ENCODE data around the gene UGT1A5. TPM values are rescaled to one million over a fixed set of nuclear protein-coding genes. Genes with fewer than 3 reads are reported as not detected.

Gene UGT1A5
- total RNA-seq = 1 to 10 TPM; 2.1 to 3.7 TPM
- long read RNA-seq = 0 reads

DNA sequence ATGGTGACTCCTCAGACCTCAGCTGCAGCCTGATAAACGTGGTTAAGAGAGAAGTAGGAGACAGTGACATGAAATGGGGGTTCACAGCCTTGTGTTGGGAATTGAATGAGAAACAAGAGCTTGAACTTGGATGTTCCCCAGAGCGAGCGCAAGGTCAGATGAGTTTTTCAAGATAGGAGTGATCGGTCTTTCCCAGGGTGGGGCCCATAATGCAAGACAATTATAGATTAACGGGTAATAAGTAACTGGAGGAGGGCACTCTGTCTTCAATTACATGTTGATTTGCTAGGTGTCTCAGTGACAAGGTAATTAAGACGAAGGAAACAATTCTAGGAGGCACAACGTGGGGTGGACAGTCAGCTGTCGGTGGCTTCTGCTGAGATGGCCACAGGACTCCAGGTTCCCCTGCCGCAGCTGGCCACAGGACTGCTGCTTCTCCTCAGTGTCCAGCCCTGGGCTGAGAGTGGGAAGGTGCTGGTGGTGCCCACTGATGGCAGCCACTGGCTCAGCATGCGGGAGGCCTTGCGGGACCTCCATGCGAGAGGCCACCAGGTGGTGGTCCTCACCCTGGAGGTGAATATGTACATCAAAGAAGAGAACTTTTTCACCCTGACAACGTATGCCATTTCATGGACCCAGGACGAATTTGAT, at the start of gene UGT1A5:
UGT1A5 (plus strand) TSS at position 297 of the 651 bp plus-strand sequence; CDS start at position 382, 85 bp downstream.
- ATAC-seq (peak; percentile 27), DNase-seq (no peak)
- intact Hi-C loops (cut with DNase I, micrococcal nuclease) = no loop called here

GRCh38 chr2:233663911-233664310, 48.8 kb upstream of the UGT1A5 start:
- DNase-seq (no peak), ATAC-seq (peak; percentile 25)
- intact Hi-C loops (cut with DNase I, micrococcal nuclease) = no loop called here

GRCh38 chr2:233668605-233669260, 44.0 kb upstream of the UGT1A5 start:
- intact Hi-C loops (cut with DNase I, micrococcal nuclease) = no loop called here

DNA sequence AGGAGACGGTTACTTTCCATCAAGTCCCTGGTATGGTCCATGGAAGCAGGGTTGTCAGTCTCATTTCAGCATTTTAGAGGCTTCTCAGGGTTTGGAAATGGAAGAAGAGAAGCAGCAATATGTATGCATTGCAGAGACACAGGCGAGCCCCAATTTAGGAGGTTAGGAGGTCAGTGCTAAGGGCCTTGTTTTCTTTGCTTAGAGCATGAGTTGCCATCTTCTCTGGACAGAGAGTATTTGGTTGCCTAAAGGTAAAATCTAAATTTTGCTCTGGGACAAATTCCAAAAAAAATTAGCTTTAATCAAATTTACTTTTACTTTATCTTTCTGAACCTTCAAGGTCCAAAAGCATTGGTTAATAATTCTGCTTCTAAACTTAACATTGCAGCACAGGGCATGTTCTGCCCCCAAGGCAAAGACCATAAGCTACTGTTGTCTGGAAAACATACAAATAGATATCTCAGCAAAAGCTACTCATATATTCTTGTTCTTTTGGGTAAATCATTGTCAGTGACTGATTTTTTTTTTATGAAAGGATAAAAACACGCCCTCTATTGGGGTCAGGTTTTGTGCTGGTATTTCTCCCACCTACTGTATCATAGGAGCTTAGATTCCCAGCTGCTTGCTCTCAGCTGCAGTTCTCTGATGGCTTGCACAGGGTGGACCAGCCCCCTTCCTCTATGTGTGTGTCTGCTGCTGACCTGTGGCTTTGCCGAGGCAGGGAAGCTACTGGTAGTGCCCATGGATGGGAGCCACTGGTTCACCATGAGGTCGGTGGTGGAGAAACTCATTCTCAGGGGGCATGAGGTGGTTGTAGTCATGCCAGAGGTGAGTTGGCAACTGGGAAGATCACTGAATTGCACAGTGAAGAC, 41.2 kb upstream of the UGT1A5 start, which contains the start of gene UGT1A9:
UGT1A9 (plus strand) TSS at position 609 of the 872 bp plus-strand sequence; CDS start at position 646, 37 bp downstream.
- intact Hi-C loops (cut with DNase I, micrococcal nuclease) = no loop called here
- DNase-seq (no peak), ATAC-seq (no peak)

More at GRCh38 chr2:233668605-233669260, 44.0 kb upstream of the UGT1A5 start:
- DNase-seq (no peak), ATAC-seq (no peak)

DNA sequence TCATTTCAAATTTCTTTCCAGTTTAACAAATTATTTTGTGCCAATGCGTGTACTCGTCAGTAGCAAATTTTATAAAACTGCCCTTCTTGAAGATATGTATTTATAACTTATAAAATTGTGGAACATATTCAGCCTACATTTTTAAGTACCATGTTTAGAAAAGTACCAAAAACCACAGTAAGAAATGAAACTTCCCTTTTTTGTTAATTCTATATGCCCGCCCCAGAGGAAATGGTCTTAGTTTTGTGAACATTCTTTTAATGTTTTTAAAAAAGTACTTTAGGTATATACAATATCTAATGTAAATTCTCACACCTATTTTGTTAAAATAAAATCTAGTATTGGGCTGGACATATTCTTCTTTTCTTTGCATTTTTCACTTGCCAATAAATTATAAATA, 39.8 kb upstream of the UGT1A5 start:
- intact Hi-C loops (cut with DNase I, micrococcal nuclease) = no loop called here
- DNase-seq = no peak
- no peak for ATAC-seq

DNA sequence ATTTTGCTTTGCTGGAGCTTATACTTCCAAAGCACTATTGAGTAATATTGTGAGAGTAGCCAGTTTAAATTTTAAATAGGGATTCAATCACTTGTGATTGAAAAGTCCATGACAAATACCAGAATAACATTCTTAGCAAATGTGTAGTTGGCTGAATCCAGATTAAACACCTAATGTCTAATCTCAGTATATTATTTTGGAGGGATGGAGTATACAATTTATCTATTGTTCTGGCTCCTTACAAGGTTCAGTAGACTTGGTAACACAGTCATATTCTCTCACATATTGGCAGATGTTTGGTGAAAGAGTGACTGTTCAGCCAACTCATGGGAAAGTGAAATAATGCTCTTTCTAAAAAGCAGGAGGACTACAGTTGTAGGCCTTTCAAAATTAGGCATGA, 38.8 kb upstream of the UGT1A5 start:
- ATAC-seq (no peak), DNase-seq (no peak)
- intact Hi-C loops (cut with DNase I, micrococcal nuclease) = no loop called here

DNA sequence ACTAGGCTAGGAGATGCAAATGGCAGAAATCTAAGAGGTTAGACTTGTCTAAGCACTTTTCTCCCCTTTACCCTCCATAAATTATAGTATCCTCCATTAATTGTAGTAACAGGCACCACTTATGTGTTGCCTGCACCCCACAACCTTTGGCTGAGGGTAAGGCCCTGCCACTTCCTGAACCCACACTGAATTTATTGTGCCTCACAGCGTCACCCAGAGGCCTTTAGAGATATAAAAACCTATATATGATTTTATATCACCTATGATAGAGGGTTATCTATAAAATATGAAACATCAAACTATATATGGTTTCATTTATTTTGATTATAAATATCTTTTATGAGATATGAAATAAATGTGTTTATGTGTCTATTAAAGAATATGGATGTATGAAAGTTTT, 38.4 kb upstream of the UGT1A5 start:
- no peak for ATAC-seq
- intact Hi-C loops (cut with DNase I, micrococcal nuclease) = no loop called here
- no peak for DNase-seq

DNA sequence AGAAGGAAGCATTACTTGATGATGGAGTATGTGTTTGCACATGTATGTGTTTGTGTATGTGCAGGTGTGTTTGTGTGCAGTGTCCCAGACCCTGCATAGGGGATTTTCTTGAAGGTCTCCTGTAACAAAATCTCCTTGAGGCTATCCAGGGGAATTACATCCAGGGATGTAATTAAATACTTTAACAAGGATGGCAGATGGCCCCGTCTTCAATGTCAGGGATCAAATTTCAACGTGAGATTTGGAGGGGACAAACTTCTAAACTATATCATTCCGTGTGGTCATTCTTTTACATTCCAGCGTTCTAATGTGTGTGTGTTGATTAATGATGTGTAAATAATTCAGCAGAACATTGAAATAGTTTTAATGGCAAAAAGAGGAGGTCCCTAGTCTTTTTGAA, 37.7 kb upstream of the UGT1A5 start:
- intact Hi-C loops (cut with DNase I, micrococcal nuclease) = no loop called here
- DNase-seq (no peak), ATAC-seq (no peak)

GRCh38 chr2:233676046-233676445, 36.7 kb upstream of the UGT1A5 start:
- ATAC-seq (no peak), DNase-seq (no peak)
- intact Hi-C loops (cut with DNase I, micrococcal nuclease) = no loop called here

- intact Hi-C loops (cut with DNase I, micrococcal nuclease) = no loop called here
- ATAC-seq (peak; percentile 36), DNase-seq (no peak)
Measured at GRCh38 chr2:233679196-233679595, 33.5 kb upstream of the UGT1A5 start.

GRCh38 chr2:233680361-233681045, 32.2 kb upstream of the UGT1A5 start:
- intact Hi-C loops (cut with DNase I, micrococcal nuclease) = no loop called here
- DNase-seq = no peak
- ATAC-seq = no peak

- DNase-seq (no peak), ATAC-seq (no peak)
- intact Hi-C loops (cut with DNase I, micrococcal nuclease) = no loop called here
Measured at GRCh38 chr2:233681521-233682099, 31.1 kb upstream of the UGT1A5 start, which contains the start of gene UGT1A7. Gene UGT1A7, plus strand, starts transcription at chr2:233681901. Its CDS starts 37 bp downstream, at chr2:233681938.

DNA sequence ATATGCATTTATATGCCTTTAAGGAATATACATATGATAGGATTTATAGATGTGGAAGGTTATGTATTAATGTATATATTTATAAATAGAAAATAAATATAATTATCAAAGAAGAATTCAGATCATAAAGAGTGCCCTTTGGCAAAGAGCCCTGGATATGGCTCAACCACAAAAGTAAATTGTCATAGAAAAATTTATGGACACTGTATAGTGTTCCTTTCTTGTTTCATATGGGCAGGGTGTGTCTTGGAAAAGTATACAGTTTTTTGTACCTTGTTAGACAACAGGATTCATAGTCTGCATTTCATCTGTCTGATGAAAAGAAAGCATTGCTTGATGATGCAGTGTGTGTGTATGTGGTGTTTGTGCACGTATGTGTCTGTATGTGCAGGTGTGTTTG, 28.1 kb upstream of the UGT1A5 start:
- ATAC-seq = peak; percentile 90
- DNase-seq = no peak
- intact Hi-C loops (cut with DNase I, micrococcal nuclease) = no loop called here

- DNase-seq = no peak
- intact Hi-C loops (cut with DNase I, micrococcal nuclease) = no loop called here
- ATAC-seq = no peak
Measured at GRCh38 chr2:233686928-233687327, 25.8 kb upstream of the UGT1A5 start.

GRCh38 chr2:233688341-233688740, 24.4 kb upstream of the UGT1A5 start:
- ATAC-seq (no peak), DNase-seq (no peak)
- intact Hi-C loops (cut with DNase I, micrococcal nuclease) = no loop called here

GRCh38 chr2:233689031-233689430, 23.7 kb upstream of the UGT1A5 start:
- intact Hi-C loops (cut with DNase I, micrococcal nuclease) = no loop called here
- ATAC-seq (peak; percentile 32), DNase-seq (no peak)

DNA sequence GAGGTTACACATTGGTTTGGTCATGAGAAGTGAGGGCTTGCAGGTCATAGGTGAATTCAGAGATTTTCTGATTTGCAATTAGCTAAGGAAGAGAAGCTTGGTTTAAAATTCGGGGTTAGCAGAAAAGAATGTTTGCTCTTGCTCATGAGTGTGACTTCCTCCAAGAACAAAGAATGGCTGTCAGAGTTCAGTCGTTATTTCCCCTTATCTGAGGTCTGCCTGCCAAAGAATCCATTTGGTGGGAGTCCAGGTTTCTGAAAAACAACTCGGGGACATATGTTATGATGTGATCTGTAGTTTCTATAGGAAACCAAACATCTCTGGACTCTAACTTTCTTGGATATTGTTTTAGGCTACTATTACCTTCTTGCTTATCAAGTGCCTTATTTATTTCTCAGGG, 23.2 kb upstream of the UGT1A5 start:
- intact Hi-C loops (cut with DNase I, micrococcal nuclease) = no loop called here
- ATAC-seq (no peak), DNase-seq (no peak)

DNA sequence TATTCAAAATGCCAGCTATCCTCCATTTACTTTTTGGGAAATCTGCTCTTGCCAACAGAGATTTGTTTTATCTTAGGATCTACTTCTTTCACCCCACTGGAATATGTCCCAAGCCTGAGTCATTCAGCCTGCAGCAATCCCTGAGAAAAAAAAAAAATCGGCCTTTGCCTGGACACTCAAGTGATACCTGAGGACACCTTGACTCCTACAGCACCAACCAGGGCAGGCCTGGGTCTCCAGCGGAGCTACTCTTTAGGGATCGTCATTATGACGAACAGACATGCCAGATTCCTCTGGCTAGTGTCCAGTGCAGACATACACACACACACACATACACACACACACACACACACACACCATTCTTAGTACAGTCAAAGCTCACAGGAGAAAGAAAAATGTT, 22.3 kb upstream of the UGT1A5 start:
- ATAC-seq (no peak), DNase-seq (no peak)
- intact Hi-C loops (cut with DNase I, micrococcal nuclease) = no loop called here
